ENCODE measurements around the gene CXorf49. TPM values are rescaled to one million over a fixed set of nuclear protein-coding genes. Genes with fewer than 3 reads are reported as not detected.

The CXorf49 gene
- total and polyA plus RNA-seq, 9 of the 15 experiments (the other 6 are each of a cell fraction or from before 2014, with no cell fraction given), result not detected

DNA sequence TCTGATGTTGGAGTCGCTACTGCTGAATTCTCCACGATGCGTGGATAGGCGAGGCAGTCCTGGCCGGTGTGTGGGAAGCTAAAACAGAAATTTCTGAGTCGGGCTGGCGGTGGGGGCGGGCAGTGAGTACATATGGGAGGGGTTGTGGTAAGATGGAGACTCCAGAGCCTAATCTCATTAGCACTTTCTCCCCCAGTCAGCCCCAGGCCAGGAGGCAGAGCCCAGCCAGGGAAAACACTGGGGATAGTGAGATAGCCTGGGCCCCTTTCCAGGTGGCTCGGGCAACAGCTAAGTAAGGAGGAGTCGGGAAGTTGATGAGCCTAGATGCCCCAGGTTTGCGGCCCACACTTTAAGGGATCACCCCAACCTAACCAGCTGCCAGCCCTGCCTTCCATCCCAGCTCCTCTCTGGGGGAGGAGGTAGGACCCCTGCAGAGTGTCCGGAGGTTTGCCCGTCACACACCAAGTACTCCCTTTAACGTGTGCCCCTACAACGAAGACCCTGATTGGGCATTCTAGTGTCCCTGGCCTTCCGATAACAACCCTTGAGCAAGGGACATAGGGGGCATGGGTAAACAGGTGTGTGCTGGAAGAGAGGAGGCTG is 53.1 kb downstream of the CXorf49 start (continued):
- TF ChIP-seq, protein P1, sequence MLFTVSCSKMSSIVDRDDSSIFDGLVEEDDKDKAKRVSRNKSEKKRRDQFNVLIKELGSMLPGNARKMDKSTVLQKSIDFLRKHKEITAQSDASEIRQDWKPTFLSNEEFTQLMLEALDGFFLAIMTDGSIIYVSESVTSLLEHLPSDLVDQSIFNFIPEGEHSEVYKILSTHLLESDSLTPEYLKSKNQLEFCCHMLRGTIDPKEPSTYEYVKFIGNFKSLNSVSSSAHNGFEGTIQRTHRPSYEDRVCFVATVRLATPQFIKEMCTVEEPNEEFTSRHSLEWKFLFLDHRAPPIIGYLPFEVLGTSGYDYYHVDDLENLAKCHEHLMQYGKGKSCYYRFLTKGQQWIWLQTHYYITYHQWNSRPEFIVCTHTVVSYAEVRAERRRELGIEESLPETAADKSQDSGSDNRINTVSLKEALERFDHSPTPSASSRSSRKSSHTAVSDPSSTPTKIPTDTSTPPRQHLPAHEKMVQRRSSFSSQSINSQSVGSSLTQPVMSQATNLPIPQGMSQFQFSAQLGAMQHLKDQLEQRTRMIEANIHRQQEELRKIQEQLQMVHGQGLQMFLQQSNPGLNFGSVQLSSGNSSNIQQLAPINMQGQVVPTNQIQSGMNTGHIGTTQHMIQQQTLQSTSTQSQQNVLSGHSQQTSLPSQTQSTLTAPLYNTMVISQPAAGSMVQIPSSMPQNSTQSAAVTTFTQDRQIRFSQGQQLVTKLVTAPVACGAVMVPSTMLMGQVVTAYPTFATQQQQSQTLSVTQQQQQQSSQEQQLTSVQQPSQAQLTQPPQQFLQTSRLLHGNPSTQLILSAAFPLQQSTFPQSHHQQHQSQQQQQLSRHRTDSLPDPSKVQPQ (CRISPR knock-in tag; IDR thresholded peaks at IDR 0.05; ENCODE audit: borderline replicate concordance), result no peak

Small RNAs within 50 kb of the gene (small RNA-seq; reads per million reads assigned to genes)
- gene BX276092.4 (not detected), gene BX276092.6 (not detected), gene BX276092.8 (not detected)

Other genes starting within 250 kb of the CXorf49 start
- 70.4 and 71.3 TPM in 2 replicates for gene OGT, start 185.2 kb downstream of the CXorf49 start, total RNA-seq (2014; rRNA removed)
- 117 and 133 TPM in 2 replicates for gene OGT, start 185.2 kb downstream of the CXorf49 start, total RNA-seq (2014; rRNA removed; fragmentation: Illumina TruSeq; extraction: Trizol)
- gene OGT, start 185.2 kb downstream of the CXorf49 start, total RNA-seq (2015; rRNA removed; fragmentation: Illumina TruSeq; extraction: Trizol), result 91.0 and 97.3 TPM in 2 replicates
- 141 and 153 TPM in 2 replicates for gene OGT, start 185.2 kb downstream of the CXorf49 start, total RNA-seq (2021)
- gene OGT, start 185.2 kb downstream of the CXorf49 start, polyA plus RNA-seq (2011; rRNA removed), result 347 and 456 TPM in 2 replicates
- 109 and 121 TPM in 2 replicates for gene OGT, start 185.2 kb downstream of the CXorf49 start, polyA plus RNA-seq (2014; fragmentation: Illumina TruSeq; extraction: Trizol)
- gene OGT, start 185.2 kb downstream of the CXorf49 start, polyA plus RNA-seq (2014; fragmentation: Nextera tagmentation; extraction: Ambion mirVana), result 10 to 100 TPM; 38.9 to 52.6 TPM
- gene OGT, start 185.2 kb downstream of the CXorf49 start, polyA plus RNA-seq (2014; rRNA removed), result 170 and 211 TPM in 2 replicates
- gene GCNA, start 139.8 kb downstream of the CXorf49 start, total RNA-seq (2014; rRNA removed), result 0.45 and 0.86 TPM in 2 replicates
- 0.77 and 0.87 TPM in 2 replicates for gene GCNA, start 139.8 kb downstream of the CXorf49 start, total RNA-seq (2014; rRNA removed; fragmentation: Illumina TruSeq; extraction: Trizol)
- gene GCNA, start 139.8 kb downstream of the CXorf49 start, total RNA-seq (2015; rRNA removed; fragmentation: Illumina TruSeq; extraction: Trizol), result 1.2 and 1.4 TPM in 2 replicates
- gene GCNA, start 139.8 kb downstream of the CXorf49 start, total RNA-seq (2021), result 0.47 and 0.58 TPM in 2 replicates
- gene GCNA, start 139.8 kb downstream of the CXorf49 start, polyA plus RNA-seq (2011; rRNA removed), result 0.85 and 1.3 TPM in 2 replicates
- gene GCNA, start 139.8 kb downstream of the CXorf49 start, polyA plus RNA-seq (2014; fragmentation: Illumina TruSeq; extraction: Trizol), result 0.42 and 1.1 TPM in 2 replicates
- gene GCNA, start 139.8 kb downstream of the CXorf49 start, polyA plus RNA-seq (2014; fragmentation: Nextera tagmentation; extraction: Ambion mirVana), result under 1 TPM; 0.27 to 0.64 TPM
- 1.3 and 1.5 TPM in 2 replicates for gene GCNA, start 139.8 kb downstream of the CXorf49 start, polyA plus RNA-seq (2014; rRNA removed)
- not detected in 2 replicates for gene CXCR3, start 99.8 kb downstream of the CXorf49 start, total RNA-seq (2014; rRNA removed)
- not detected in 2 replicates for gene CXCR3, start 99.8 kb downstream of the CXorf49 start, total RNA-seq (2014; rRNA removed; fragmentation: Illumina TruSeq; extraction: Trizol)
- gene CXCR3, start 99.8 kb downstream of the CXorf49 start, total RNA-seq (2015; rRNA removed; fragmentation: Illumina TruSeq; extraction: Trizol), result not detected in 2 replicates
- not detected in 2 replicates for gene CXCR3, start 99.8 kb downstream of the CXorf49 start, total RNA-seq (2021)
- not detected in 2 replicates for gene CXCR3, start 99.8 kb downstream of the CXorf49 start, polyA plus RNA-seq (2011; rRNA removed)
- not detected in 2 replicates for gene CXCR3, start 99.8 kb downstream of the CXorf49 start, polyA plus RNA-seq (2014; fragmentation: Illumina TruSeq; extraction: Trizol)
- not detected for gene CXCR3, start 99.8 kb downstream of the CXorf49 start, polyA plus RNA-seq (2014; fragmentation: Nextera tagmentation; extraction: Ambion mirVana)
- not detected in 2 replicates for gene CXCR3, start 99.8 kb downstream of the CXorf49 start, polyA plus RNA-seq (2014; rRNA removed)
- not detected in 2 replicates for gene CXorf49B, start 45.1 kb upstream of the CXorf49 start, total RNA-seq (2014; rRNA removed)
- not detected in 2 replicates for gene CXorf49B, start 45.1 kb upstream of the CXorf49 start, total RNA-seq (2014; rRNA removed; fragmentation: Illumina TruSeq; extraction: Trizol)
- gene CXorf49B, start 45.1 kb upstream of the CXorf49 start, total RNA-seq (2015; rRNA removed; fragmentation: Illumina TruSeq; extraction: Trizol), result not detected in 2 replicates
- gene CXorf49B, start 45.1 kb upstream of the CXorf49 start, total RNA-seq (2021), result not detected in 2 replicates
- gene CXorf49B, start 45.1 kb upstream of the CXorf49 start, polyA plus RNA-seq (2011; rRNA removed), result not detected in 2 replicates
- gene CXorf49B, start 45.1 kb upstream of the CXorf49 start, polyA plus RNA-seq (2014; fragmentation: Illumina TruSeq; extraction: Trizol), result not detected in 2 replicates
- not detected for gene CXorf49B, start 45.1 kb upstream of the CXorf49 start, polyA plus RNA-seq (2014; fragmentation: Nextera tagmentation; extraction: Ambion mirVana)
- gene CXorf49B, start 45.1 kb upstream of the CXorf49 start, polyA plus RNA-seq (2014; rRNA removed), result not detected in 2 replicates
- not detected in 2 replicates for gene NHSL2, start 192.6 kb upstream of the CXorf49 start, total RNA-seq (2014; rRNA removed)
- gene NHSL2, start 192.6 kb upstream of the CXorf49 start, total RNA-seq (2014; rRNA removed; fragmentation: Illumina TruSeq; extraction: Trizol), result not detected in 2 replicates
- not detected in 2 replicates for gene NHSL2, start 192.6 kb upstream of the CXorf49 start, total RNA-seq (2015; rRNA removed; fragmentation: Illumina TruSeq; extraction: Trizol)
- gene NHSL2, start 192.6 kb upstream of the CXorf49 start, total RNA-seq (2021), result 0.02 and 0.04 TPM in 2 replicates
- 0.03 TPM in 1 of 2 replicates, not detected in the other for gene NHSL2, start 192.6 kb upstream of the CXorf49 start, polyA plus RNA-seq (2011; rRNA removed)
- not detected in 2 replicates for gene NHSL2, start 192.6 kb upstream of the CXorf49 start, polyA plus RNA-seq (2014; fragmentation: Illumina TruSeq; extraction: Trizol)
- not detected for gene NHSL2, start 192.6 kb upstream of the CXorf49 start, polyA plus RNA-seq (2014; fragmentation: Nextera tagmentation; extraction: Ambion mirVana)
- 0.01 TPM in 1 of 2 replicates, not detected in the other for gene NHSL2, start 192.6 kb upstream of the CXorf49 start, polyA plus RNA-seq (2014; rRNA removed)

Measured in K562 (cell line).